Measurements from ENCODE around the gene PCBP3. TPM values are rescaled to one million over a fixed set of nuclear protein-coding genes. Genes with fewer than 3 reads are reported as not detected.

PCBP3 gene
- total RNA-seq, 2 donors from 2014 or later = 2.1 to 5.3 TPM

DNA sequence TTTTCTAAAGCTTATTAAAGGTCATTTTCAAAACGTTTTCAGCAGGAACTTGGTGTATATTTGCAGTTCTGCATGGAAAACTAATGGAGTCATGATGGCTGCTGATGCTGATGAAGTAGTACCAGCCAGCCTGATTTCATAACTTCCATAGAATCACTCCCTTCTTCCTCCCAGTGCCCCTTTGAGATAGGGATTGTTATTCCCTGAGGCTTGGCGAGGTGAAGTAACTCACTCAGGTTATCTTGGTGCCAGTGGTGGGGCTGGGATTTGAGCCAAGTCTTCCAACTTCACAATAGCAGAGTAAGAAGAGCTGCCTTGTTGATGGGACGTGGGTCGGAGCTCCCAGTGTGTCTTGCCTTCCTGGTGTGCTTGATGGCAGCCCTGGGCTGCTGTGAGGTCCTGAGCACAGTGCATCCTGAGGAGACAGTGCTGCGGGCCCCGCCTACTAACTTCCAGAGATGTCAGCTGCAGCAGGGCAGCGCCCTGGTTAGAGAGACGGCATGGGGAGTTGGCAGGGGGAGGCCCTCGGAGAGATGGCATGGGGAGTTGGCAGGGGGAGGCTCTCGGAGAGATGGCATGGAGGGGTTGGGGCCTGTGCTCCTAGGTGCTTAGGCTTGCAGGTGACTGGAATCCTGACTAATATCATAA lies 92.6 kb downstream of the PCBP3 start:
- no peak overlapping the region for H3K4me3 ChIP-seq
- intact Hi-C loops (cut with DNase I) = no loop called here
- H3K27me3 ChIP-seq = no peaks in the 10 kb centered on the region
- H3K4me1 ChIP-seq = no peaks in the 10 kb centered on the region
- no peak overlapping the region for H3K27ac ChIP-seq
- TF ChIP-seq, protein P1, sequence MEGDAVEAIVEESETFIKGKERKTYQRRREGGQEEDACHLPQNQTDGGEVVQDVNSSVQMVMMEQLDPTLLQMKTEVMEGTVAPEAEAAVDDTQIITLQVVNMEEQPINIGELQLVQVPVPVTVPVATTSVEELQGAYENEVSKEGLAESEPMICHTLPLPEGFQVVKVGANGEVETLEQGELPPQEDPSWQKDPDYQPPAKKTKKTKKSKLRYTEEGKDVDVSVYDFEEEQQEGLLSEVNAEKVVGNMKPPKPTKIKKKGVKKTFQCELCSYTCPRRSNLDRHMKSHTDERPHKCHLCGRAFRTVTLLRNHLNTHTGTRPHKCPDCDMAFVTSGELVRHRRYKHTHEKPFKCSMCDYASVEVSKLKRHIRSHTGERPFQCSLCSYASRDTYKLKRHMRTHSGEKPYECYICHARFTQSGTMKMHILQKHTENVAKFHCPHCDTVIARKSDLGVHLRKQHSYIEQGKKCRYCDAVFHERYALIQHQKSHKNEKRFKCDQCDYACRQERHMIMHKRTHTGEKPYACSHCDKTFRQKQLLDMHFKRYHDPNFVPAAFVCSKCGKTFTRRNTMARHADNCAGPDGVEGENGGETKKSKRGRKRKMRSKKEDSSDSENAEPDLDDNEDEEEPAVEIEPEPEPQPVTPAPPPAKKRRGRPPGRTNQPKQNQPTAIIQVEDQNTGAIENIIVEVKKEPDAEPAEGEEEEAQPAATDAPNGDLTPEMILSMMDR (IDR thresholded peaks at IDR 0.05) = no peak
- H3K9ac ChIP-seq (ENCODE audit: low read depth in 2 of 2, low read length in 2 of 2) = no peak overlapping the region
- no peaks in the 10 kb centered on the region for H3K36me3 ChIP-seq
- no peaks in the 10 kb centered on the region for H3K9me3 ChIP-seq
- DNase-seq = no peak

DNA sequence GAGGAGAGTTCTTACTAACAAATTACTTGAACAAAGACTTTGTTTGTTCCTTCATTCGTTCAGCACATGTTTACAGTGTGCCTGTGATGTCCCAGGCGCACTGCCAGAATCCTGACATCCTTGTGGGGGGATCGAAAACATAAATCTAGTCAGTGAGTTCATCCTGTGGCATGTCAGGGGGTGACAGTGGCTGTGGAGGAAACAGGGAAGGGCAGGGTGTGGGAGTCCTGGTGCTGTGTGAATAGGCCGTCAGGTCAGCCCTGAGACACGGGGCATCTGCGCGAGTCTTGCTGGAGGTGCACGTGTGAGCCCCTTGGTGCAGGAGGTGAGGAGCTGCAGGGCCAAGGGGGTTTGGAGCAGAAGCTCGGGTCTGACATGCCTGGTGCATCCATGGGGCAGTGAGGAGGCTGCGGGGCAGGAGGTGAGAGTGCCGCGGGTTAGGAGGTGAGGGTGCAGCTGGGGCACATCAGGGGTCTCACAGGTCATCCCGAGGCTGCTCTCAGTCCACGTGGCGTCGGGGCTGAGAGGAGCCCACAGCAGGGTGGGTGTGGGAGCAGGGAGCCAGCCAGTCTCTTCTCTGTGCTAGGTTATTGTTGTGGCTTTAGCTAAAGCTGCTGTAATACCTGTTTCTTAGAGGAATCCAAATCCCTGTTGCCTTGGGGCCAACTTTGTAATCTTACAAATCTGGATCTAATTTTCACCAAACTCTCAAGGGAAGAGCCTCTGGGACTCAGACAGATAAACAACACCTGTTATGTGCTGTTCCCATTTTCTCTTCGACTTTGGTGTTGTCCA lies 93.4 kb downstream of the PCBP3 start:
- Histone ChIP-seq H3K4me3 (no peak overlapping the region), H3K4me1 (no peaks in the 10 kb centered on the region), H3K9me3 (no peaks in the 10 kb centered on the region), H3K9ac (ENCODE audit: low read depth in 2 of 2, low read length in 2 of 2) (no peak overlapping the region), H3K36me3 (no peaks in the 10 kb centered on the region), H3K27ac (no peak overlapping the region), H3K27me3 (no peaks in the 10 kb centered on the region)
- TF ChIP-seq, protein P1 (IDR thresholded peaks at IDR 0.05) = no peak
- intact Hi-C loops (cut with DNase I) = no loop called here
- no peak for DNase-seq

DNA sequence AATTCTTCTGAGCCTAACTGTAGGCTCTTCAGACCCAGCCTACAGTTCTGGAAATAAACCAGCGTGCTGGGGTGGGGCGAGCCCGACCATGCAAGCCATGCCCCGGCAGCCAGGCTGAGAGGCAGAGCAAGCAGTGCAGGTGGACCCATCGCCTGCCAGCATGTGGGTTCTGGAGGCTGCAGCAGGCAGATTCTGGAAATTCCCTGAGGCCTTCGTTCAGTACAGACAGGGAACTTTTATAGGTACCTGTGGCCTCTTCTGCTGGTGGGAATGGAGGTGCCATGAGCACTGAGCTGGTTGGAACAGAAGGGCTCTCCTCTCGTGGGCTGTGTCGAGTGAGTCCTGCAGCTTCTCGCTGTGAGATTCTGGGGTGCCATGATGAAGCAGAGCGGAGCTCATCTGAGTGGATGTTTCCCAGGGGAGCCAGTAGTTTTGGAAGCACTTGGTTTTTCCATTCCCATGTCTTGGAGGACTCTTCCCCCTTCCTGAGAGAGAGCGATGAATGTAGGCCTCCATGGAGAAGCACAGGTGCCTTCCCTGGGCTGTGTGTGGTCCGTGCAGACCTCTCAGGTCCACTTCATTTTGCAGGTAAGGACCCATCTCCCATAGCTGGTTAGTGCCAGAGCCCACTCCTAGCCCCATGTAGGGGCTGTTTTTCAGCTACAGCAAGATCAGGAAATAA lies 94.1 kb downstream of the PCBP3 start:
- TF ChIP-seq, protein P1 (IDR thresholded peaks at IDR 0.05) = no peak
- Histone ChIP-seq H3K9me3 (no peaks in the 10 kb centered on the region), H3K4me3 (no peak overlapping the region), H3K36me3 (no peaks in the 10 kb centered on the region), H3K4me1 (no peaks in the 10 kb centered on the region), H3K27ac (no peak overlapping the region), H3K27me3 (no peaks in the 10 kb centered on the region), H3K9ac (ENCODE audit: low read depth in 2 of 2, low read length in 2 of 2) (no peak overlapping the region)
- intact Hi-C loops (cut with DNase I) = no loop called here
- no peak for DNase-seq

DNA sequence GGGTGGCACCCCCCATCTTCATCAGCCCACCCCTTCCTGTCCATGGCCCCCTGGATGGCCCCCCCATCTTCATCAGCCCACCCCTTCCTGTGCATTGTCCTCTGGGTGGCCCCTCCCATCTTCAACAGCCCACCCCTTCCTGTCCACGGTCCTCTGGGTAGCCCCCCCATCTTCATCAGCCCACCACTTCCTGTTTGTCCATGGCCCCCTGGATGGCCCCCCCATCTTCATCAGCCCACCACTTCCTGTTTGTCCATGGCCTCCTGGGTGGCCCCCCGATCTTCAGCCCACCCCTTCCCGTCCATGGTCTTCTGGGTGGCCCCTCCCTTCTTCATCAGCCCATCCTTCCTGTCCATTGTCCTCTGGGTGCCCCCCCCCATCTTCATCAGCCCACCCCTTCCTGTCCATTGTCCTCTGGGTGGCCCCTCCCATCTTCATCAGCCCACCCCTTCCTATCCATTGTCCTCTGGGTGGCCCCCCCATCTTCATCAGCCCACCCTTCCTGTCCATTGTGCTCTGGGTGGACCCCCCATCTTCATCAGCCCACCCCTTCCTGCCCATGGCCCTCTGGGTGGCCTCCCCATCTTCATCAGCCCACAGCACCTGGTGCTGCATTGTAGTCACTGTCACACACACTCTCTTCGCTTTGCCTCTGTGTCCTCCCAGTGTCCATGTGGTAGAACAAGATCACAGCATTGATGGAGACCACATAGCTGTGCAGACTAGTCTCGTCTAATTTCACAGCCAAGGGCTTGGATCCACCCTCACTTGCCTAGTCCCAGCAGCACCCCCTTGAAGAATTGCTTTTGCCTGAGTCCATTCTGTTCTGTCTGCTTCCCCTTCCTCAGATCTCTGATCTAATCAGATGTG lies 95.9 kb downstream of the PCBP3 start:
- Histone ChIP-seq H3K27ac (no peak overlapping the region), H3K9ac (ENCODE audit: low read depth in 2 of 2, low read length in 2 of 2) (no peak overlapping the region), H3K4me3 (no peak overlapping the region), H3K4me1 (no peaks in the 10 kb centered on the region), H3K27me3 (no peaks in the 10 kb centered on the region), H3K36me3 (no peaks in the 10 kb centered on the region), H3K9me3 (no peaks in the 10 kb centered on the region)
- intact Hi-C loops (cut with DNase I) = no loop called here
- DNase-seq = no peak
- TF ChIP-seq, protein P1 (IDR thresholded peaks at IDR 0.05) = no peak

DNA sequence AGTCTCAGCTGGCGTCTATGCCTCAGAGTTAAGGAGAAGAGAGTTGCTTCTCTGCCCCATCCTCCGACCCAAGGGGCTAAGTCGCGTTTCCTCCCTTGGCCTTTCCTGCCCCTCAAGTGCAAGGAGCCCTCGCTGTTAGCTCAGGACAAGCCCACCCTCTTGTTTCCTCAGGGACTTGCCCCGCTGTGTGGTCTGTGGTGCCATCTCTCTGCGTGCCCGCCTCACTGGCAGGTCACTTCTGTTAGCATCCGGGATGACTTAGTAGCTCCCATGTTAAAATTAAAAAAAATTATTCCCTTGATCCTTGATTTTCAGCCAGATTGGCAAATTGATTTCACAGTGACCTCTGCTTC lies 96.5 kb downstream of the PCBP3 start:
- H3K36me3 ChIP-seq = no peaks in the 10 kb centered on the region
- DNase-seq = no peak
- no peak overlapping the region for H3K9ac ChIP-seq (ENCODE audit: low read depth in 2 of 2, low read length in 2 of 2)
- intact Hi-C loops (cut with DNase I) = no loop called here
- no peaks in the 10 kb centered on the region for H3K4me1 ChIP-seq
- H3K4me3 ChIP-seq = no peak overlapping the region
- TF ChIP-seq, protein P1 (IDR thresholded peaks at IDR 0.05) = no peak
- H3K27ac ChIP-seq = no peak overlapping the region
- no peaks in the 10 kb centered on the region for H3K27me3 ChIP-seq
- no peaks in the 10 kb centered on the region for H3K9me3 ChIP-seq
